PFSK-1 (cell line): ENCODE data around the gene CROCC2.

Experiments
- POLR2AphosphoS5 ChIP-seq: IDR thresholded peaks from 2 replicates; pipeline ENCODE4 v1.6.1; 2012; ENCODE audit warnings: low read depth, mild to moderate bottlenecking, control low read depth, low read length, moderate library complexity
- SIN3A ChIP-seq: IDR thresholded peaks from 2 replicates; pipeline ENCODE4 v1.6.1; 2012; ENCODE audit warnings: mild to moderate bottlenecking, low read length, moderate library complexity, borderline replicate concordance; ENCODE audit not compliant: insufficient read depth
- TF ChIP-seq, protein P1 (sequence below), 2 experiments: IDR thresholded peaks; 2 replicates each; pipeline versions ENCODE4 v1.6.1 to v1.8.0; 2011 to 2012; ENCODE audit warnings: low read depth in 2 of 2, low read length in 2 of 2, control low read depth in 1 of 2, inconsistent platforms in 1 of 2, mild to moderate bottlenecking in 1 of 2, moderate library complexity in 1 of 2; ENCODE audit not compliant: insufficient read depth in 1 of 2

DNA sequence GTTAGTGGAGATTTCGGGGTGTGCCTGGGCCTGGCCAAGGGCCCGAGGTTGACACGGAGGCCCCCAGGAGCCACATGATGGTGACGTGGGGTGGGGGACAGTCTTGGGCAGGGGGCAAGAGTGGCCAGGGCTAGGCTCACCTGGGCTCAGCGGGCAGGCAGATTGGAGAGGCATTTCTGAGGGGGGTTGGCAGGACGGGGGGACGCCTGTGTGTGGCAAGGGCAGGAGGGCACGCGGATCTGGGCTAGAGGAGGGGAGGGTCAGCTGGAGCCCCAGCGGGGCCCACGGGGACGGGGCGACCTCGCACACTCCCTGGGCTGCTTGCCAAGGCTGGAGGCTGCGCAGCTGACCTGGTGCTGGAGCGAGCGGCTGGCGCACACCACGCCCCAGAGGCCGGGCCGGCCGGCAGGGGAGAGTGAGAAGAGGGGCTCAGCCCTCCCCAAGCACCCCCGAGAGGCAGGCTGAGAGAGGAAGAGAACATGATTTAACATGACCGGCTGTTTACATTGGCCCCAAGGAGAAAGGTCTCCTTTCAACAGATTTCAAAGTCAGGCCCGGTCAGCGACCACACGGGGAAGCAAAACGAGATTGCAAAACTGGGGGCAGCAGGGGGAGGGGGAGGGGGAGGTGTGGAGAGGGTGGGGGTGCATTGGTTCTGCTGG is 54.3 kb downstream of the CROCC2 start:
- TF ChIP-seq POLR2AphosphoS5 (no peak), SIN3A (no peak)
- TF ChIP-seq, protein P1, sequence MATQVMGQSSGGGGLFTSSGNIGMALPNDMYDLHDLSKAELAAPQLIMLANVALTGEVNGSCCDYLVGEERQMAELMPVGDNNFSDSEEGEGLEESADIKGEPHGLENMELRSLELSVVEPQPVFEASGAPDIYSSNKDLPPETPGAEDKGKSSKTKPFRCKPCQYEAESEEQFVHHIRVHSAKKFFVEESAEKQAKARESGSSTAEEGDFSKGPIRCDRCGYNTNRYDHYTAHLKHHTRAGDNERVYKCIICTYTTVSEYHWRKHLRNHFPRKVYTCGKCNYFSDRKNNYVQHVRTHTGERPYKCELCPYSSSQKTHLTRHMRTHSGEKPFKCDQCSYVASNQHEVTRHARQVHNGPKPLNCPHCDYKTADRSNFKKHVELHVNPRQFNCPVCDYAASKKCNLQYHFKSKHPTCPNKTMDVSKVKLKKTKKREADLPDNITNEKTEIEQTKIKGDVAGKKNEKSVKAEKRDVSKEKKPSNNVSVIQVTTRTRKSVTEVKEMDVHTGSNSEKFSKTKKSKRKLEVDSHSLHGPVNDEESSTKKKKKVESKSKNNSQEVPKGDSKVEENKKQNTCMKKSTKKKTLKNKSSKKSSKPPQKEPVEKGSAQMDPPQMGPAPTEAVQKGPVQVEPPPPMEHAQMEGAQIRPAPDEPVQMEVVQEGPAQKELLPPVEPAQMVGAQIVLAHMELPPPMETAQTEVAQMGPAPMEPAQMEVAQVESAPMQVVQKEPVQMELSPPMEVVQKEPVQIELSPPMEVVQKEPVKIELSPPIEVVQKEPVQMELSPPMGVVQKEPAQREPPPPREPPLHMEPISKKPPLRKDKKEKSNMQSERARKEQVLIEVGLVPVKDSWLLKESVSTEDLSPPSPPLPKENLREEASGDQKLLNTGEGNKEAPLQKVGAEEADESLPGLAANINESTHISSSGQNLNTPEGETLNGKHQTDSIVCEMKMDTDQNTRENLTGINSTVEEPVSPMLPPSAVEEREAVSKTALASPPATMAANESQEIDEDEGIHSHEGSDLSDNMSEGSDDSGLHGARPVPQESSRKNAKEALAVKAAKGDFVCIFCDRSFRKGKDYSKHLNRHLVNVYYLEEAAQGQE (IDR thresholded peaks at IDR 0.05; ENCODE audit: insufficient read depth in 1 of 2, low read depth in 2 of 2, low read length in 2 of 2) = no peak
